Measurements from ENCODE around the gene PTPRG.

Gene PTPRG

GRCh38 chr3:62178032-62178431, 616.7 kb downstream of the PTPRG start:
- DNase-seq = no peak

- DNase-seq = no peak
Measured at GRCh38 chr3:62178739-62179600, 617.6 kb downstream of the PTPRG start.

DNA sequence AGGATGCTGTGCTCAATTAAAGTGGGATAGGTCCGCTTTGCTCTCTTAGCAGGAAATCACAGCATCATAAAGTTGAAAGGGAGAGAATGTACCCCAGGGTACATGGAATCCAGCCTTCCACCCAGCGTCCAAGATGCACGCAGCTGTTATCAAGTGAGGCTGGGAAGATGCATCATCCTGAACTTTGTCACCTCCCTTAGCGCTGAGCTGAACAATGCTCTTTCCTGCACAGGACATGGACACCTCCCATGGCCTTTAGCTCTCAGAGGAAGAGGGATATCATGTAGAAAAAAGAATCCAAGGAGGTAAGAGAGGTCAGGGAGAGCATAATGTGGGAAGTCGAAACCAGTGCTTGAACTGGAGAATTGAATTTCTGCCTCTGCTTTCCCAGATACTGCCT, 619.1 kb downstream of the PTPRG start:
- no peak for DNase-seq

DNA sequence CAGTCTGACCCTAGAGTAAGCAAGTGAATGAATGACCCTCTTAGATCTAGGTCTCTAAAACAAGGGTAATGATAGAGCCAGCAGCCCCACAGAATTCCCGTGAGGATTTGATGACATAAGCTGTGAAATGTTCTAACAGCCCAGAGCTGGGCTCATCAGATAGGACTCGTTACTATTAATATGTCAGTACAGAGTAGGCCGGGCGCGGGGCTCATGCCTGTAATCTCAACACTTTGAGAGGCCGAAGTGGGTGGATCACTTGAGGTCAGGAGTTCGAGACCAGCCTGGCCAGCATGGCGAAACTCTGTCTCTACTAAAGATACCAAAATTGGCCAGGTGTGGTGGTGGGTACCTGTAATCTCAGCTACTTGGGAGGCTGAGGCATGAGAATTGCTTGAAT, 621.7 kb downstream of the PTPRG start:
- DNase-seq = no peak

GRCh38 chr3:62183969-62184368, 622.6 kb downstream of the PTPRG start:
- DNase-seq = no peak

- DNase-seq = no peak
Measured at GRCh38 chr3:62184559-62184958, 623.2 kb downstream of the PTPRG start.

DNA sequence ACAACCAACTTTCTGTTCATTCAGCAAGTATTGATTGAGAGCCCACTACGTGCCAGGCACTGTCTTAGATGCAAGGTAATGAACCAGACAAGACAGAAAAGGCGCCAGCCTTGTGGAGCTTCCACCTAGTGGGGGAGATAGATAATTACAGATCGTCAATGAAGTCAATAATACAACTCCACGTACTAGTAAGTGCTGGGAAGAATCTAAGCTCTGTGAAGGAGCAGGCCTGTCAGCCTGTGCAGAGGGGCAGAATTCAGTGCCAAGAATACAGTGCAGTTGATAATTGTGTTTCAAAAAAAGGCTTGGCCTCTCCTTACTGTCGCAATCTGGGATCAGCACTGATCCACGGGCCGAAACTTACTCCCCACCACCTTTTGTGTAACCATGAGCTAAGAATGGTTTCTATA, 625.7 kb downstream of the PTPRG start:
- DNase-seq = peak; percentile 38

- DNase-seq = peak; percentile 73
Measured at GRCh38 chr3:62188681-62189375, 627.5 kb downstream of the PTPRG start.

GRCh38 chr3:62189376-62189698, 628.0 kb downstream of the PTPRG start:
- DNase-seq = no peak

- DNase-seq = no peak
Measured at GRCh38 chr3:62192891-62193290, 631.5 kb downstream of the PTPRG start.

DNA sequence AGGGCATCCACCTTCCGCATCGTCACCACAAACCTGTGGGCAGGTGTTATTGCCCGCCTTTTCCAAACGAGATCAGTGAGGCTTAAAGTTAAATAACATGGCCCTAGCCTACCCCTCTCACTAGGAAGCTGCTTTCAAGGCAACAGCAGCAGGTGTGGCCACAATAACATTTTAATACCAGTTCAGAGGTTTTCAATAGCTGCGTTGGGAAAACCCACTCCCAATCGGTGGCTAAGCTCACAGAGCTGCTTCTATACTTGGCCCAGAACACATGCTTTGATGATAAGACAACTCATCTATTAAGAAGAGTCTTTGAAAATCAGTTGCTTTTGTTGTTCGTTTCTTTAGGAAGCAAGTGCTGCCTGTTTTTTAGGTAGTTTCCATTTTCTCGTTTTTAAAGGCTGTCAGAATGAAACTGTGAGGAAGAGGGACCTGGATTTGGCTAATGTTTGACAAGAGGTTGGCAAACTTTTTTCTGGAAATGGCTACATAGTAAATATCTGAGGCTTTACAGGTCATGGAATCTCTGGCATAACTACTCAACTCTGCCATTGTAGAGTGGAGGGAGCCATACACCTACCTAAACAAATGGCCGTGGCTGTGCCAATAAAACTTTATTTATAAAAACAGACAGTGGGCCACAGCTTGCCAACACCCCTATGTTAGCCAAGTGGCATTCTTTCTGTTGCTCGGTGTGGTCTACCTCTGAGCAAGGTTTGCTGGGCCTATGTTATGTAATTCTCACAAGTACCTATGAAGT, 632.4 kb downstream of the PTPRG start:
- no peak for DNase-seq

DNA sequence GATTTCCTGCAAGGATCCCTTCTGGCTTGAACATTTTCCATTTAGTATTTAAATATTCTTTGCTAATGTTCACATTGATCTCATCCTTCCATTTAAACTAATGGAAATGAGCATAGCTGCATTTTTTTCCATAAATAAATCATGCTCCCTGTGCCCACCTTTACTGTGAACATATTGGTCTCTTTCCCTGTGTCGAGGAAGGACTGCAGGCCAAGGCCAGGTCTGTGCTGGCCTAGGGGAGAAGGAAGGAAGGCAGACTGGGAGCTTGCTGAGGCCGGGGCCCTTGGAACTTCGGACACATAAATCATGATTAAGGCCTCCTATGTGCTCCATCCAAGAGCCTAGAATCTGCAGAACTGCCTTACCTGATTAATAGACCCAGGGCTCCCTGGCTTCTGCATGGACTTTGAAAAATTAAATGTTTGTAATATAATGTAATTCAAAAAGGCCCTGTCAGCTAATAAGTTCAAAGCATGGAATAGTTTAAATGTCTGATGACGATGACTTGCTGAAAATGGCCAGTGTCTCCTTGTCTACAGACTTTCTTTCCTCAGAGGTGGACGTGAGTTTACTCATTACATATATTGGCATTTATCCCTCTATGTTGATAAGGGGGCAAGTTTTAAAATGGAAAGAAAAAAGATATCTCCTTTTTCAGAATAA, 636.1 kb downstream of the PTPRG start:
- no peak for DNase-seq

GRCh38 chr3:62199126-62199525, 637.8 kb downstream of the PTPRG start:
- DNase-seq = no peak

GRCh38 chr3:62201438-62202035, 640.2 kb downstream of the PTPRG start:
- DNase-seq = peak; percentile 17

DNA sequence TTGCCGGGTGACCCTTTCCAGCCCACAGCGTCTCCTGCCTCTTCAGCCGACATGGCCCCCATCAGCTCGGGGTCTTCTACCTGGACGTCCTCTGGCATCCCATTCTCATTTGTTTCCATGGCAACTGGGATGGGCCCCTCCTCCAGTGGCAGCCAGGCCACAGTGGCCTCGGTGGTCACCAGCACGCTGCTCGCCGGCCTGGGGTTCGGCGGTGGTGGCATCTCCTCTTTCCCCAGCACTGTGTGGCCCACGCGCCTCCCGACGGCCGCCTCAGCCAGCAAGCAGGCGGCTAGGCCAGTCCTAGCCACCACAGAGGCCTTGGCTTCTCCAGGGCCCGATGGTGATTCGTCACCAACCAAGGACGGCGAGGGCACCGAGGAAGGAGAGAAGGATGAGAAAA, 641.8 kb downstream of the PTPRG start:
- no peak for DNase-seq

- no peak for DNase-seq
Measured at GRCh38 chr3:62203561-62203960, 642.2 kb downstream of the PTPRG start.

GRCh38 chr3:62207197-62207596, 645.8 kb downstream of the PTPRG start:
- DNase-seq = no peak

- DNase-seq = no peak
Measured at GRCh38 chr3:62208385-62208784, 647.0 kb downstream of the PTPRG start.

DNA sequence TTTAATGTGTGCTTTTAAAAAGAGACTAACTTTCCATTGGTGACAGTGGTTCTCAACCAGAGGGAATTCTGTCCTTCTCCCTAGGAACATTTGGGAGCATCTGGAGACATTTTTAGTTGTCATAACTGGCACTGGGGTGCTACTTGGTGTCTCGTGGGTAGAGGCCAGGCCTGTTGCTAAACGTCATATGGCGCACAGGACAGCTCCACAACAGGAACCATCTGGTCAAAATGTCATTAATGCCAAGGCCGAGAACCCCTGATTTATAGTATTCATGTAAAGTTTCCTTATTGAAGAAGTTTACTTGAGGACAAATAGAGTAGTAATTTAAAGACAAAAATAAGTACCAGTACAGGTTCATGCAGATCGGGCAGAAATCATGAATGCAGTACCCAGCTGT, 647.7 kb downstream of the PTPRG start:
- no peak for DNase-seq

DNA sequence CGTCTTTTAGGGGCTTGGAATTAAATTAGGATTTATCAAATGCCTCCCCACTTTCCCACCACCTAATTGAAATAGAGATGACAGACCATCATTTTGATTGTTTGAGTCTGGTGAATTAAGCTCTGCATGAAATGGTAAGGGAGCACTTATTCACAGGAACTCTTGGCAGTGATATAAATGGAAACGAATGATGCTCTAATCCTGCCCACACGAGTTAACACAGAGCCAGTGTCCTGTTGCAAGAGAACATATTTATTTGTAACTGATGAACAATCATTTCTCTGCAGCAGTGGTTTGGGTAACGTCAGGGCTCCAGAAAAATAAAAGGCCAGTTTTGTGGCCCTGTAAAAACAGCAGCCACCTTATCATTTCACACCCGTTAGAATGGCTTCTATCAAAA, 648.6 kb downstream of the PTPRG start:
- no peak for DNase-seq

DNA sequence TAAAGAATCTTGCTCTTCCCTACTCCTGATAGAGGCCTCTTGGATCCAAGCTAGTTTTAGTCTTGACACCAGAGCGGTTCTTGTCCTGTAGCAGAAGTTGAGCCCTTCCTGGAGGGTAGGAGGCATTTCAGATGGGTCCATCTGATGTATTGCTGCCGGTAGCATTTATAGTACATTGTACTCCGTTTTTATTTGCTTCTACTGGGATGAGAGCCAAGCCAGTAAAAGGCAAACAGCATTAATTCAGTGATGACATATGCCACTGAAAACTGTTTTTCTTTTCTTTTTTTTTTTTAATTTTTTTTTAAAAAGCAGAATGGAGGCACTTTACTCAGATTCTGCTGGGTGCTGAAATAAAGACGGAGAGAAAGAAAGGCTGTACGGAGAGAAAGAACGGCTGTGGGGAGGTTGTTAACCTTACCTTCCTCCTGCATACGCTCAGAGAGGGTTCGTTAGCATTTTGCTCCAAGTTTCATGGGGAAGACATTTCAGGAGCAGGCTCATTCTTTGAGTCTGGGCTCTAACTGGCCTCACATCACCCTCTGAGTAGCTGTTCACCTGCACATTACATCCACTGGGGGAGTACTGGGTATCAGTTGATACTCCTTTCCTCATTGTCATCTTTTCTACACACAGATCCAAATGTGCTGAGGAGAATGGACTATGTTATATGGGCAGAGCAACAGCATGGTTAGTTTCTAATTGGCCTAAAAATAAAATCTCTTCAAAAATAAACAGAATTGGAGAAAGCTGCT, 650.5 kb downstream of the PTPRG start:
- no peak for DNase-seq

GRCh38 chr3:62214850-62215249, 653.5 kb downstream of the PTPRG start:
- no peak for DNase-seq

Data from HCEC 1CT (cell line).